GM21717 (cell line): ENCODE results near the gene TMC3.

Experiments used
- ATAC-seq: cut with Tn5 transposase; IDR thresholded peaks from one replicate; pipeline ENCODE4 v1.9.1; 2021; ENCODE audit warnings: mild to moderate bottlenecking, moderate library complexity; ENCODE audit not compliant: unreplicated experiment

Gene TMC3

GRCh38 chr15:81301385-81301784 is 72.6 kb downstream of the TMC3 start:
- ATAC-seq: no peak

GRCh38 chr15:81299630-81300273 is 74.3 kb downstream of the TMC3 start:
- ATAC-seq: no peak

DNA sequence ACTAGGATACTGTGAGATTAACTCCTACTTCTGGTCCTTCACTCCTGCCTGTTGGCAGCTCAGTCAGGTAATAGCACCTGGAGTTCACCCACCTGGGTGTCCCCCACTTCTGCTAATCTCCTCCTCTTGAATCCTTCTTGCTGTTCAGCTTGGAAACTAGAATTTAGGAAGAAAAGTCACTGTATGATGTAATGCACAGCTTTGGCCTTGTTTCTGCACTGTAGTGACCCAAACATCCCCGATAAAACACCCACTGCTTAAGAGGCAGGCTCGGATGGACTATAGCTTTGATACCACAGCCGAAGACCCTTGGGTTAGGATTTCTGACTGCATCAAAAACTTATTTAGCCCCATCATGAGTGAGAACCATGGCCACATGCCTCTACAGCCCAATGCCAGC is 74.9 kb downstream of the TMC3 start:
- no peak for ATAC-seq

GRCh38 chr15:81298611-81299010 is 75.4 kb downstream of the TMC3 start:
- ATAC-seq: no peak

DNA sequence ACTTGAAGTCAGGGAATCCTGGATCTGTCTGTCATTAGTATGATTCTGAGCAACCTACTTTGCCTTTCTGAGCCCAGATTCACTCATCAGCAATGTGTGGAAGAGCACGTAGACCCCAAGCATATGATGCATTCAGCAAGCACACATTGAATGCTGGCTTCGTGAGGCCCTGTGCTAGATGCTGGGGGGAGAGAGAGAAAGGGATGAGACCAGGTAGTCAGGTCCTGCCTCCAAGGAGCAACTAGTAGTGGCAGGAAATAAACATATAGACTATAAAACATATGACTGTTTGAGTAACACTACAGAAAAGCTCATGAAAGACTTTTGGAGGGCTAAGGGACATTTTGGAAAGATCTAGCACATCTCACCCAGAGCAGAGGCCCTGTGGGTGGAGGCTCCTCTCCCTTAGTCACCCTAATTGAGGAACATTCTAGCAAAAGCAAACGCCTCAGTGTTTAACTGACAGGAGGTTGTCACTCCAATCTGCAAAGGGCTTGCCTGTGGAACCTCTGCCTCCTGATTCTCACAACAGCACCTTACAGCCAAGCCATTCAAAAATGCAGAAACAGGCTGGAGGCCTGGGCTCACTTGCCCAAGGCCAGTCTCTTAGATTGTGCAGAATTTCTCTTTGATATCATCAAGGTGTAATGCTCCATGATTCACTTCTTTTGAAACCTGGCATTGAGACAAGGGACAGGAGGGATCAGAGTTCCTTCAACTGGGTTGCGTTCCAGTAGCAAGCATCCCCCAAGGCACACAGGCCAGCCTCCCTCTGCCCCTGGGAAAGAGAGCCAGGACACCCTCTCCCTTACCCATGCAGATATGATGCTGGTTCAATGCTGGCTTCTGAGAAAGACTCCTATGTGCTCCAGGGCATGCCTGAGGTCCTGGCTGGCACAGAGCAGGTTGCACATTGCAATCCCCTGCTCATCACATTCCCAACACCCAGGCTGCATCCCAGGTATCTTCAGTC is 76.1 kb downstream of the TMC3 start:
- no peak for ATAC-seq

DNA sequence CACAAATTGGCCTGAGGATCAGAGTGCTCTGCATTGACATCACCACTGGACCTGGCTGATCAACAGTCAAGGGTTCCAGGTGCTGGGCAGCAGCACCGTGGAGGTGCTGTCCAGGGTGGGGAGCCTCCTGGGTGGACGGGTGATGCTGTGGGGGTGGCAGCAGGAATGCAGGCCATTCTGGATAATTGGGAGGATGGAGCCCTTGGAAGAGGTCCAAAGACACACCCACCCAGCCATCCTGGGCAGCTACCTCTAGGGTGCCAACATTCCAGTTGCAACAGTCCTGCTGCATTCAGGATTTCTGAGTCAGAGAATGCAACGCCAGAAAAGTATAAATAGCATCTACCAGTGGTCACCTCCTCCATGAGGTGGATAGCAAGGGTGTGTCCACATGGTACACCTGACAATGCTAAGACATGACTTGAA is 76.9 kb downstream of the TMC3 start:
- ATAC-seq: no peak

- ATAC-seq: peak; percentile 39
These were observed 77.3 kb downstream of the TMC3 start for GRCh38 chr15:81296673-81297072.

DNA sequence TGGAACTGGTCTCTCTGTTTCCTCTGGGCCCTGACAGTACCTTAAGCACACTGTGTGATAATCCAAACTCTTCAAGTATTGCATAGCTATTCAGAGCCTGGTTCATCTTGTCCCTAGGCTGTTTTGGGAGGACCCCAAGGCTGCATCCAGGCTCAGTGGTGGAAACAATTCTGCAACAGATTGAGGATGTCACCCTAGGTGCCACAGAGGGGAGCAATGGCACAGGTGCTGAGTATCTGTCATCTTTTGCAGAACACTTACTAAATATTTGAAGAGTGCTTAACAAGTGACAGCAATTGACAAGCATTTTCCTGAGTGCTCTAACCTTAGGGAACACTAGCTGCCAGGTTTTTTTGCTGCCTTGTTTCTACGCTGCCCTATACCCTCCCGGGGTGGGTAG is 77.8 kb downstream of the TMC3 start:
- no peak for ATAC-seq

- no peak for ATAC-seq
These were observed 78.4 kb downstream of the TMC3 start for GRCh38 chr15:81295486-81296121.

DNA sequence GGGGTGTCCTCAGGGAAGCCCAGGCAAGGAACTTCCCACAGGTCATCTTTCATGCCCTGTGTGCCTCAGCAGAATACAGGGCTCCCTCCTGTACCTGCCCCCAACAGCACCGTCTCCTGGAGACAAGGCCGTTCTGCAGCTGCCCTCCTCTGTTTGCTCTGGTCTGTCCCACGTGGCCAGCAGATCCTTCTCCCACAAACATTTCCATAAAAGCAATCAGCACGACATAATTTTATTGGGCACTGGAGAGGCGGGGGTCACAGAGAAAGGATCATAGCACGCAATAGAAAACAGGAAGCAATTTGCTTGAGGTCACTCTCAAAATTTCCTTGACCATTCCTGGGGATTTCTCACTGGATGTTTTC is 79.5 kb downstream of the TMC3 start:
- ATAC-seq: no peak

DNA sequence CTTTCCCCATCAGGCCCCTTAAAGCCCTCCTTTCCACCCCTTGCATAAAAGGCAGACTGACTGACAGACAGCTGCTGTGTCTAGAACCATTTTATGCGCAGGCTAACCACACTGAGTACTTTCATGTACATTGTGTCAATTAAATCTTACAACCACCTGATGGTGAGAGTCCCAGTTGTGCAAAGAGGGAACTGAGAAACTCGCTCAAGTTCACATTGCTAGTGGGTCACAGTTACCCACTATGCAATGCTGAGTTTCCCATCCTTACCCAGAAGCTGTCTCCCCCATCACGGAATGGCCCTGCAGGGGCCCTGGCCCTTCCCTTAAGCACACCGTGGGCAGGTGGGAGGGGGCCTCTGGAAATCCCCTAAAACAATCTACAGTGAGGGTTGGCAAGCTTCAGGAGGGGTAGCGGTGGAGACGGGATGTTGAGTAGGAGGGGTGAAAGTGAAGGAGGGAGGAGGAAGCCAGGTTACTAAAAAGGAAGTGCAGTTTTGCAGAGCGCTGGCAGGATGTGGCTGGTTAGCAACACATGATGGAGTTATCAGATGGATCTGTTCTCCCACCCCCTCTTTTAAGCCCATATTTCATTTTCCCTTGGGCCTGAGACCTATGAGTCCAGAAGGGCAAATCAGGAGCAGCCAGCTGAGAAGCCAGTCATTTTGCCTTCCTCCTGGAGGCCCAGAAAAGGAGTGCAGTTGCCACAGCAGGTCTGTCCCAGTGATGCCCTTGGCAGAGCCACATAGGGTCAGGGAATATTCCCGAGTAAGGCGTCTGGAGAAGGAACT is 80.1 kb downstream of the TMC3 start:
- peak; percentile 63 for ATAC-seq

GRCh38 chr15:81292523-81293001 is 81.5 kb downstream of the TMC3 start:
- ATAC-seq: peak; percentile 39

DNA sequence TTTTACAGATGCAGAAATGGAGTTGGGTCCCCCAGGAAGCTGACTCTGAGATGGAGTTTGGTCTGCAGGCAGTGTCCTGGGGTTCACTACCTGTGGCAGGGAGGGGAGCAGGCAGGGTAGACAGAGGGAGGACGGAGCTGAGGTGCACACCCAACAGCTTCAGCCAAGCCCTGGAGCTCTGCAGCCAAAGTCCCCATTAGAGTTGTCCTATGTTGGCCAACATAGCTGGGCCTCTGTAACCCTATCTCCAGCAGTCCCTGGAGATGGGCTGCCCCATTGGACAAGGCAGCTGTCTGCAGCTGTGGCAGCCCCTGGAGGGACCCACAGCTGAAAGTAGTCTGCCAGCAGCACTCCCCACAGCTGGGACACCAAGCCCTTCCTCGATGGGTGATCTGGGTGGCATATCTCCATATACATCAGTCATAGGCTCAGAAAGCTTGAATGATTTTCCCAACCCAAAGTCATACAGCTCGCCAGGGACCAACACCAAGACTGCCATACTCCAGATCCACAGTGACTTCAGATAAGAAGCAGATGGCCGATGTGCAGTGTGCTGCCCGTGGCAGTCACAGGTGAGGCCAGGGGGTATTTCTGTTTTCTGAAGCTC is 82.0 kb downstream of the TMC3 start:
- ATAC-seq: no peak

- ATAC-seq: no peak
These were observed 84.1 kb downstream of the TMC3 start for GRCh38 chr15:81289910-81290309.

DNA sequence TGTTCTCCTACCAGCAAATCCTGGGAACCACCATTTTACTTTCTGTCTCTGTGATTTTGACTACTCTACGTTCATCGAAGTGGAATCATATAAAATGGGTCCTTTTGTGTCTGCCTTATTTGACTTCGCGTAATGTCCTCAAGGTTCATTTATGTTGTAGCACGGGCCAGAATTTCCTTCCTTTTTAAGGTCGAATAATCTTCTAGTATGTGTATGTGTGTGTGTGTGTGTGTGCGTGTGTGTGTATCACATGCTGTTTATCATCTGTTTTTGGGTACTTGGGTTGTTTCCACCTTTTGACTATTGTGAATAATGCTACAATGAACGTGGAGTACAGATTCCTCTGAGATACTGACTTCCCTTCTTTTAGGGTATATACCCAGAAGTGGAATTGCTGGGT is 85.4 kb downstream of the TMC3 start:
- ATAC-seq: no peak

DNA sequence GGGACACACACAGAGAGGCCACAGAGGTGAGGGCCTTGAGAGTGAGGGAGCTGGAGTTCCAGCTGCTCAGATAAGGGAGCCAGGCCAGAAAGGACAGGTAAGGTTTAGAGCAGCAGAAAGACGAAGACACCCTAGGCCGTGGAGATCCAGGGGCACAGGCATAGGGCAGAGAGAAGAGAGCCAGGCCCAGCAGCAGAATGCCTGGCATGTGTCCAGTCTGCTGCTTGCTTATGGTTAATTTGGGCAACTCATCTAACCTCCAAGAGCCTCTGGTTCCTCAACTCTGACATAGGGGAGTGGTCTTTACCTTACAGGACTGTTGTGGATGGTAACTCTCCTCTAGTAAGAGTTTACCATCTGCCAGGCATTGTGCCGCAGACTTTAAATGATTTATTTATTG is 86.0 kb downstream of the TMC3 start:
- no peak for ATAC-seq

- ATAC-seq: no peak
These were observed 87.3 kb downstream of the TMC3 start for GRCh38 chr15:81286621-81287121.

DNA sequence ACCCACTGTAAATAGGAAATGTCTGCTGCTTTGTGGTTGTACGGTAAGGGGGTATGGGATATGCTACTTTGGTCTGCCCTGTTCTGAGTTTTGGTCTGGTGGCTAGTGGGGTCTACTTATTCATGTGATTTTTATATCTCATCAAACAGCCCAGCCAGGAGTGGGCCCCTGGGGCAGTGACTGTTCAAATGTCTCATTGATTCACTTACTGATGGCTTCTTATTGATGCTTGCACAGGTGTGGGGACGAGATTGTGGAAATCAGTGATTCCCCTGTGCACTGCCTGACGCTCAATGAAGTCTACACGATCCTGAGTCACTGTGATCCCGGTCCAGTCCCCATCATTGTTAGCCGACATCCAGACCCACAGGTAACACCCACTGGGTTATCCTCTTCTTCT is 88.6 kb downstream of the TMC3 start:
- no peak for ATAC-seq

GRCh38 chr15:81284256-81285031 is 89.6 kb downstream of the TMC3 start:
- peak; percentile 51 for ATAC-seq
